ENCODE measurements around the gene SETX.

Gene SETX

GRCh38 chr9:132351404-132352045, 3.3 kb downstream of the SETX start:
- DNase-seq: no peak

- DNase-seq: no peak
Observed at GRCh38 chr9:132350861-132351315, 3.9 kb downstream of the SETX start.

GRCh38 chr9:132348676-132349075, 6.1 kb downstream of the SETX start:
- no peak for DNase-seq

- no peak for DNase-seq
Observed at GRCh38 chr9:132346177-132346576, 8.6 kb downstream of the SETX start.

- DNase-seq: no peak
Observed at GRCh38 chr9:132341177-132341840, 13.5 kb downstream of the SETX start.

- no peak for DNase-seq
Observed at GRCh38 chr9:132334364-132334763, 20.4 kb downstream of the SETX start.

- no peak for DNase-seq
Observed at GRCh38 chr9:132333556-132333955, 21.2 kb downstream of the SETX start.

GRCh38 chr9:132328580-132328979, 26.2 kb downstream of the SETX start:
- no peak for DNase-seq

- DNase-seq: no peak
Observed at GRCh38 chr9:132327537-132327936, 27.2 kb downstream of the SETX start.

- DNase-seq: no peak
Observed at GRCh38 chr9:132324425-132324824, 30.4 kb downstream of the SETX start.

- no peak for DNase-seq
Observed at GRCh38 chr9:132319421-132320110, 35.2 kb downstream of the SETX start.

- no peak for DNase-seq
Observed at GRCh38 chr9:132312873-132313272, 41.9 kb downstream of the SETX start.

GRCh38 chr9:132312426-132312825, 42.4 kb downstream of the SETX start:
- DNase-seq: no peak

- DNase-seq: no peak
Observed at GRCh38 chr9:132311978-132312377, 42.8 kb downstream of the SETX start.

- no peak for DNase-seq
Observed at GRCh38 chr9:132309056-132309455, 45.7 kb downstream of the SETX start.

GRCh38 chr9:132301521-132301920, 53.3 kb downstream of the SETX start:
- no peak for DNase-seq

- no peak for DNase-seq
Observed at GRCh38 chr9:132299221-132299620, 55.6 kb downstream of the SETX start.

- no peak for DNase-seq
Observed at GRCh38 chr9:132295181-132295580, 59.6 kb downstream of the SETX start.

GRCh38 chr9:132293145-132293721, 61.6 kb downstream of the SETX start:
- DNase-seq: no peak

- no peak for DNase-seq
Observed at GRCh38 chr9:132288966-132289365, 65.8 kb downstream of the SETX start.

GRCh38 chr9:132288361-132288760, 66.4 kb downstream of the SETX start:
- DNase-seq: no peak

GRCh38 chr9:132287256-132287760, 67.5 kb downstream of the SETX start:
- DNase-seq: no peak

GRCh38 chr9:132283863-132284262, 70.9 kb downstream of the SETX start:
- DNase-seq: no peak

GRCh38 chr9:132283165-132283564, 71.6 kb downstream of the SETX start:
- DNase-seq: no peak

Data from activated CD4-positive, CD25-positive, alpha-beta regulatory T cell treated with anti-CD3 and anti-CD28 coated beads, Interleukin-2, amount 50 U/mL, for 72 hours (primary cell).